Eye (tissue), 1 donor: ENCODE data around the gene EPS8L1.
"Not testable (repeated sequence)": the region's sequence is repeated elsewhere in the genome, so short reads cannot be mapped to it uniquely, and the experiment has no call there.

Experiments used
- DNase-seq: peaks from one replicate; pipeline ENCODE4 v3.0.0-alpha.2; 2015

The EPS8L1 gene

GRCh38 chr19:55075371-55075998 is at the start of gene EPS8L1:
EPS8L1 (plus strand) TSS chr19:55075869; CDS start chr19:55076445, 576 bp downstream.
- DNase-seq: no peak

DNA sequence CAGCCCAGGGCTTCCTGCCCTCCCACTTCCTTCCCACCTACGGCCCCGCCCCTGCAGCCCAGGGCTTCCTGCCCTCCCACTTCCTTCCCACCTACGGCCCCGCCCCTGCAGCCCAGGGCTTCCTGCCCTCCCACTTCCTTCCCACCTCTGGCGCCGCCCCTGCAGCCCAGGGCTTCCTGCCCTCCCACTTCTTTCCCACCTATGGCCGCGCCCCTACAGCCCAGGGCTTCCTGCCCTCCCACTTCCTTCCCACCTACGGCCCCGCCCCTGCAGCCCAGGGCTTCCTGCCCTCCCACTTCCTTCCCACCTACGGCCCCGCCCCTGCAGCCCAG is 48.6 kb upstream of the EPS8L1 start:
- DNase-seq: not testable (repeated sequence)

DNA sequence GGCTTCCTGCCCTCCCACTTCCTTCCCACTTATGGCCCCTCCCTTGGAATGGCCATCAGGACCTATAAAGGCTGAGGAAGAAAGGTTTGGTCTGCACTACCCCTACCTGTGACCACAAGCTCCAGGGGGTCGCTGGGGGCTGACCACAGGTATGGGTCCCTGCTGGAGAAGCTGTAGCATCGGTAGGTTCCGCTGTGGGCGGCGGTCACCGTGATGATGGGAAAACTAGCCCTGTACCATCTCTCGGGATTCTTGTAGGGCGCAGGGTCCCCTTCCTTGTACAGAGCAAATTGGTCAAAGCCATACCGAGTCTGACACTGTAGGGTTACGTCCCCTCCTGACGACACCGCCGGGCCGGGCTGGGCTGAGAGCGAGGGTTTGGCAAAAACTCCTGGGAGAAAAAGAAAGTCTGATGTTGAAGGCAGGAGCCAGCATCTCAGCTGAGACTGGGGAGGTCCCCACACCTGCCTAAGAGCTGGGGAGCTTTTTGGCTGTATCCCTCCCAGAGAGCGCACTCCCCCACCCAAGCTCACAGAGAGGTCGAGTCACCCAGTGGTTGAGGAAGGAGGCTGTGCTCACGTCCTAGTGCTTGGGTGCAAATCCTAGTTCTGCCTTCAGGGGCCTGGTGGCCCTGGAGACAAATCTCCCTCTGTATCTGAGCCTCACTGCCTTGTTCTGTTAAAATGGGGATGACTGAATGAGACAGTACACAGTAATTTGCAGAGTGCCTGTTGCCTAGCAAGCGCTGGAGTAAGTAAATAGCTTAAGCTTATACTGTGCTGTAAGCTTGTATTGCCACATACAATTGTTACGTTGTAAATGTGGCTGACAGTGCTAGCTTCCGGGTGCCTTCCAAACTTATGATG is 48.0 kb upstream of the EPS8L1 start:
- DNase-seq: no peak

DNA sequence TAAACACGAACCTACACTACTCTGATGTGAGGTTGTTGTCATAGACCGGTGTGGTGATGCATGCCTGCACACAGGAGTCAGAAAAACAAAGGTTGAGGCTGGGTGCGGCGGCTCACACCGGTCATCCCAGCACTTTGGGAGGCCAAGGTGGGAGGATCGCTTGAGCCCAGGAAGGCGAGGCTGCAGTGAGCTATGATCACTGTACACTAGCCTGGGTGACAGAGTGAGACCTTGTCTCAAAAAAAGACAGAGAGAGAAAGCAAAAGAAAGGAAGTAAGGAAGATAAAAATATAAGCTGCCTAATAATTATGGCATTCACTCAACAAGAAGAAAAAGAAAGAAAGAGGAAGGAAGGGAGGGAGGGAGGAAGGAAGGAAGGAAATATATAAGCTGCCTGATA is 46.9 kb upstream of the EPS8L1 start:
- DNase-seq: no peak

DNA sequence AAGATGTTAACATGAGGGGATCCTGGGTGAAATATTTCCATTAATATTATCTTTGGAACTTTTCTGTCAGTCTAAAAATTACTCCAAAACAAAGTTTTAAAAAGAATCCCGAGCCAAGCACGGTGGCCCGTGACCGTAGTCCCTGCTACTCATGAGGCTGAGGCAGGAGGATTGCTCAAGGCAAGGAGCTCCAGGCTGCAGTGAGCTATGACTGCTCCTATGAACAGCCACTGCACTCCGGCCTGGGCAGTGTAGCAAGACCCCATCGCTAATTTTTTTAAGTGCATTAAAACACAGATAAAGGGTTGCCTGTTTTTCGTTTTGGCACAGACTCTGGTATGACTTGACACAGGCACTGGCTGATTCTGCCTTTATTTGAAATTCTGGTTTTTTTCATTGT is 44.5 kb upstream of the EPS8L1 start:
- no peak for DNase-seq

DNA sequence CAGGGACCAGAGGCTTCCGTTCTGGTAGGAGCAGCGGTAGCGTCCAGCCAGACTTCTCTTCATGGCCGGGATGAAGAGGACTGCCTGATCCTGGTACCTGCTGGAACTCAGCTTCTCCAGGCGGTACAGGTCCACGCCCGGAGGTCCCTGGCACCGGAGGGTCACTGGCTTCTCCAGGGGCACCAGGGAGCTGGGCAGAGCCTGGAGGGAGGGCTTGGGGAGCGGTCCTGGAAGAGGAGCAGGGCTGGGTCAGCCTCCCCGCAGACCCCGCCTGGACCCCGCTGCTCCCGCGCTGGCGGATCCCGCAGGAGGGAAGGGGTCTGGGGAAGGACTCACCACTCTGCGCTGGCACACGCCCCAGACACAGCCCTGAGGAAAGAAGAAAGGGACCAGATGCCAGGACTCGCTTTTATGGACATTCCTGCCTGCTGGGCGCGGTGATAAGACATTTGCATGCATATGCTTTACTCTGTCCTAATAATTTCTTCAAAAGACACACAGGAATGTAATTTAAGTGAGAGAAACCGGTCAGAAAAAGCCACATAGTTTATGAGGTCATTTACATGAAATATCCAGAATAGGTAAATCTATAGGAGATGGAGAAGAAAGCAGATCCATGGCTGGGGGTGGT is 43.4 kb upstream of the EPS8L1 start:
- DNase-seq: no peak

DNA sequence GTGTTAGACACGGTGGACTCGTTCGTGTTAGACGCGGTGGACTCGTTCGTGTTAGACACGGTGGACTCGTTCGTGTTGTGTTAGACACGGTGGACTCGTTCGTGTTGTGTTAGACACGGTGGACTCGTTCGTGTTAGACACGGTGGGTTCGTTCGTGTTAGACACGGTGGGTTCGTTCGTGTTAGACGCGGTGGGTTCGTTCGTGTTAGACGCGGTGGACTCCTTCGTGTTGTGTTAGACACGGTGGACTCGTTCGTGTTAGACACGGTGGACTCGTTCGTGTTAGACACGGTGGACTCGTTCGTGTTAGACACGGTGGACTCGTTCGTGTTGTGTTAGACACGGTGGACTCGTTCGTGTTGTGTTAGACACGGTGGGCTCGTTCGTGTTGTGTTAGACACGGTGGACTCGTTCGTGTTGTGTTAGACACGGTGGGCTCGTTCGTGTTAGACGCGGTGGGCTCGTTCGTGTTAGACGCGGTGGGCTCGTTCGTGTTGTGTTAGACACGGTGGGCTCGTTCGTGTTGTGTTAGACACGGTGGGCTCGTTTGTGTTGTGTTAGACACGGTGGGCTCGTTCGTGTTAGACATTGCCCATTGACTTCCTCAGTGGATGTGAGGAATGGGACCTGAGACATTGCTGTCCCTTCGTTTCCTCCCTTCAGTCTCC is 42.6 kb upstream of the EPS8L1 start:
- not testable (repeated sequence) for DNase-seq

- no peak for DNase-seq
Observed at GRCh38 chr19:55034751-55035150, 40.9 kb upstream of the EPS8L1 start.

GRCh38 chr19:55036058-55036457 is 39.6 kb upstream of the EPS8L1 start:
- no peak for DNase-seq

- not testable (repeated sequence) for DNase-seq
Observed at GRCh38 chr19:55037603-55038002, 38.1 kb upstream of the EPS8L1 start.

- not testable (repeated sequence) for DNase-seq
Observed at GRCh38 chr19:55040654-55041053, 35.0 kb upstream of the EPS8L1 start.

DNA sequence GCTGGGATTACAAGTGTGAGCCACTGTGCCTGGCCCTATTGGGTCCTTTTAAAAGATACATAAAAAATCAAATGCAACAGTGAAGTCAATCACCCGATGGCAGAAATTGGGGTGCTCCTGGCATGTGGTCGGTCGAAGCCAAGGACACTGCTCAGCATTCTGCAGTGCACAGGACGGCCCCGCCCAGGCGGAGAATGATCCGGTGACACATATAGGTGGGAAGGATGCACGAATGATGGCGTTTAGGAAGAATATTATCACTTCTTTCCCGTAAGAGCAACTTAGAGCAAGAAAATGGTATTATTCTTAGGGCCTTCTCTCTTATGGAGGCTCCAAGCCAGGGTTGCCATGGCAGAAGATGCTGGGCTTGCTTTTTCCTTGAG is 34.4 kb upstream of the EPS8L1 start:
- DNase-seq: no peak

DNA sequence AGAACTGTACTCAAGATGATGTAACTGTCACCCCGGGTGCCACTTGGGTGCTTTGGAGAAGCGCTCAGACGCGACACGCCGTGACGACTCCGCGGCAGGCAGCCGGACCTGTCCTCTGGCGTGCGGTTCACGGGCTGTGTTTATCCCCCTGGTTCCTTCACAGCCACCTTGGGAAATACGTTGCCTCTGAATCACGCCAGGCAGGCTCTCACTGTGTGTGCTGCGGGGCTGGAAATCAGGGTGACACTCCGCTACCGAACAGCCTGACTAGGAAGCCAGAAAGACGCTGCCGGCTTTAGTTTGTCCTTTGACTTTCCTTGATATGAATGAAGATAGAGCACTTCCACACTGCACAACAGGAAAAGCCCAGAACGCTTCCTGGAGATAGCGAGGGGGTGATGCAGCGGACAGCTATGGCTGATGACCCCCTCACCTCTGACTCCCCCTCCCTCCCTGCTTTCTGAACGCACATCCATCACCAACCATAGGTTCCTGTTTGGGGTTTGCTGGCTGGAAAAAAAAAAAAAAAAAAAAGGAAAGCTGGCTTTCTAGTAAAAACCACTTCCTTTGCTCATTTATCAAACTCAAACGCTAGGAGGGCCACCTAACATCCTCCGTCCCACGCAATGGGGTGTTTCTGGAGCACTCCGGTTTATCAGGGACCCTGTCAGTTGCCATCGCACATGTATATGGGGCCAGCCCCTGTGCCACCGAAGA is 33.9 kb upstream of the EPS8L1 start:
- no peak for DNase-seq

DNA sequence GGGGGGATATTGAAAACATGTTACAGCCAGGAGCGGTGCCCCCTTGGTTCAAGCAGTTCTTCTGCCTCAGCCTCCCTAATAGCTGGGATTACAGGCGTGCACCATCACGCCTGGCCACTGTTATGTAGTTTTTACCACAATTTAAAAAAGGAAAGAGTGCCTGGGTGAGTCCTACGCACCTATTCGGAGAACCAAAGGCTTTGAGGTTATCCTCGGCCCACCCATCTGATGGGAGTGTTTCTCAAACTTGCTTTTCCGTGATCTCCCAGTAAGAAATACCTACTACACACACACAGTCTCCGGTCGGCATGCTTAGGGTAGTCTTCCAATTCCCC is 33.4 kb upstream of the EPS8L1 start:
- DNase-seq: no peak

DNA sequence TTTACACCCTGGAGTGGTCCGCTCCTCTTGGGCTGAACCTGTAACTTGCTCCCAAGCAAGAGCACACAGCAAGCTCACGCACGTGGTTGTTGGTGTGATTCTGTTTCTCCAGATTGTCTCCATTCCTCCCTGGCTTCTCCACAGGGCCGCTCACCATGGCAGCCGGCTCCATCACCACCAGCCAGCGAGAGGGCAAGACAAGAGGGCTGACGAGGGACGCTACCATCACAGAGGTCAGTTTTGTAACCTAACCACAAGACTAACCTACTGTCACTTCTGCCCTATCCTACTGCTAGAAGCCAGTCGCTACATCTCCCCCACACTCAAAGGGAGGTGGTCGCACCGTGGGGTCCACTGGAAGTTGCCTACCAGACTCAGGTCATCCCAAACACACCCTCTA is 33.0 kb upstream of the EPS8L1 start:
- no peak for DNase-seq

- no peak for DNase-seq
Observed at GRCh38 chr19:55044286-55044685, 31.4 kb upstream of the EPS8L1 start.

GRCh38 chr19:55044771-55045716 is 30.6 kb upstream of the EPS8L1 start:
- no peak for DNase-seq

- DNase-seq: no peak
Observed at GRCh38 chr19:55046975-55047622, 28.6 kb upstream of the EPS8L1 start.

GRCh38 chr19:55047951-55048350 is 27.7 kb upstream of the EPS8L1 start:
- DNase-seq: no peak

DNA sequence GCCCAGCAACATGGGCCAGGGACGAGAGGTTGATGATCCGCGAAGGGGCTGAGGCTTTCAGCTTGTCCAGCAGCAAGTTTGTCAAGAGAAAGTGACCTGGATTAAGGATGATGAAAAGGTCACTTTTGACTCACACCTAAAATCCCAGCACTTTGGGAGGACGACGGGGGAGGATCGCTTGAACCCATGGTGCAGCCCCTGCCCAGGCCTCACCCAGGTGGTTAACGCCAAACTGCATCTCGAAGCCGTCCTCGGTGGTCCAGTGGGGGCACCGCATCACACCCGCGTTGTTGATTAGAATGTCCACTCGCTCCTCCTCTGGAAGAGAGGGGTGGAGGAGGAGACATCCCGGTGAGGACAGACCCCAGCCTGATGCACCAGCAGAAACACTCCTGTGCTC is 27.2 kb upstream of the EPS8L1 start:
- no peak for DNase-seq
